Sciatic nerve (tissue), 2 donors: Measurements from ENCODE around the gene ZCRB1. TPM values are rescaled to one million over a fixed set of nuclear protein-coding genes. Genes with fewer than 3 reads are reported as not detected.
"Not testable (repeated sequence)": the region's sequence is repeated elsewhere in the genome, so short reads cannot be mapped to it uniquely, and the experiment has no call there.

Source experiments
- ATAC-seq: fragments of 200-7000 bp; cut with Tn5 transposase; one replicate; pipeline ENCODE4 v1.9.1; 2020; ENCODE audit warnings: mild to moderate bottlenecking, moderate library complexity
- DNase-seq: peaks from one replicate; pipeline ENCODE4 v3.0.0-alpha.2; 2020; ENCODE audit warnings: low spot score
- intact Hi-C: fragments of 100-400 bp; cut with DNase I; formaldehyde crosslinking; loops from one replicate; pipeline ENCODE4 v1.14.2; 2022
- total RNA-seq: library from RNA; stranded (reverse); fragmentation: NEBNext Ultra II Directional; extraction: Animal tissue kit (Norgen Biotek cat#: 25700); gene quantifications from one replicate; pipeline ENCODE4 v1.2.1, GENCODE V29; 2021
- donor health status: DM: no; HTN: no; CAD: no.
- donor health status: DM: no; HTN: no; CAD: no.

The ZCRB1 gene
- total RNA-seq, 1 donor from 2014 or later = 43.1 TPM

DNA sequence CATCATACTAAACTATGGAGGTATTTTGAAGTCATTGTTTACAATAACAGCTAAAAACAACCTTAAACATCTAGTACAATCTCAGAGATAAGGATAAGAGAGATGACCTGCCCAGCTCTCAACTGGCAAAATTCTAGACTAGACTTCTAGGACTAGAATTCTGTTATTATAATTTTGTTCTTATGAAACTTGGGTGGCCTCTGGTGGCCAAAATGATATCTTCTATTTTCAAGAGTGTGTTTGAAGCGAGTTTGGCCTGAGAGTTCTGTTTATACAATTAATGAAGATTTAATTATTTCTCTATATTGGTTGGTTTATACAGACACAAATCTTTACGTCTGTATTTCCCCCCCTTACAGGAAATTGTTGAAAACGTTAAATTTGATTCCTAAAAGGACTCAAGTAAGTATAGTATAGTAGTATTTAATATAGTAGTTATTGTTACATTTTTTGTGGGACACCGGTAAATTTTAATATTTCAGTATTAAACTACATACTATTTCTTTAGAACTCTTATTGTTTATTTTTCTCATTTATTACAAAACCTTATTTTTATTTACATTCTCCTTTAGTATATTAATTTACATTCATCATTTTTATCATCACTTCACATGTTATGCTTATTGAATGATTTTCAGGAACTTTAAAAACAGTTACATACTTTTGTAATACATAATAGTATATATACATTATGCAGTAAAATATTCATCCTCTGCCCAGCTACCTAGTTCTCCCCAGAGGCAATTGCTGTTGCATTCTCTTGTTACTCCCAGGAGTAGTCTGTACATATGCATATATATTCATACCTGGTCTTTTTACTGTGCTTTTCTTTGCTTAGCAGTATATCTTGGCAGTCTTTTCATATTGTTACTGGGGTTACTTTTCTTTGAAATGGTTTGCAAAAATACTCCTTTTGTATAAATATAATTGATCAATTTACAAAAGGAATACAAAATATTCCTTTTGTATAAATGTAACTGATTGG lies 6.7 kb upstream of the ZCRB1 start:
- intact Hi-C loops = no loop called here
- no peak for DNase-seq

GRCh38 chr12:42330097-42330496 lies 4.2 kb upstream of the ZCRB1 start:
- DNase-seq, ATAC-seq, intact Hi-C loops: not testable (repeated sequence)

More for the DNA sequence above, 6.7 kb upstream of the ZCRB1 start:
- ATAC-seq = peak; percentile 67

DNA sequence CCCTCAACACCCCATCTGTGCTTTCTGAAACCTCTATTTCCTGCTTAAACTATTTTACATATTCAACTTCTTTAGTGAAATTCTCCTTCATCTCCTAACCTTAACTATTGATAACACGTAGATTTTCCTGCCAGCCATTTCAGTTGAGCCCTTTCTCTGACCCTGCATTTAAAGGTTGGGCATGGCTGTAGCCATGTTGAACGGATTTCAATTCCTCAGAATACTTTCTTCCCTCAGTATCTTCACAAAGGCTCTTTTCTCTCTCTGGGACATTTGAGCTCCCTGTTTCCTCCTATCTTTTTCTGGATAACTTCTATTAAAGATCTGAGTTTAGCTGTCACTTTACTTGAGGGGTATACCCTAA lies 1.3 kb upstream of the ZCRB1 start:
- intact Hi-C loops = loop anchor here (10.0 kb wide), 1 partner anchor 202 kb away; no protein-coding TSS in a partner anchor
- DNase-seq = no peak
- no peak for ATAC-seq

DNA sequence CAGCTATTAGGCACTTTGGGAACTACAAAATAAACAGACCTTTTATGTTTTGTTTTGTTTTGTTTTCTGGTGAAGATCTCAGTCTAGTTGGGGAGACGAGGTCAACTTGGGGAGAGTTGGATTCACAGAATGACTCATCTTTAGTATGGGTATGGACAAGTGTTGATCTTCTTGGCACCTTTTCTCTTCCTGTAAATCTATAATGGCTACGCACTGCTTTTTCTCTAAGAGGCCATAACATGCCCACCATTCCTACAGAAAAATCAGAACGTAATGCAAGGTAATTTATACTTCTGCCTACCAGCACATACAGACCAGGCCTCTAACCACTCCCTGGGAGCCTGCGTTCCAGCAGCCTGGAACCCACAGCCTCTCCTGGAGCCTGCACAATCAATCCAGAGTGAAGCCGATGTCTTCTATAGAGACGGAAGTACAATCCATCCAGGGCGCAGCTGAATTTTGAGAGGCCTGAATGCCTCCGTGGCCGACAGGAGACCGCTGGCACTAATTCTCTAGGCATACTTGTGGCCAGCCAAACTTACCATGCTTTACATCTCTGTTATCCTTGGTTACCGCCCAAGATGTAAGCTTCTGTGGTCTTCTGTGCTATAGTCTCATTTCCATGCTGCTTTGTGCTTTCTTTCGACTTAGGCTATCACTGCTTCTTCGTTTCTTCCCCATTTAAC lies 790 bp upstream of the ZCRB1 start:
- DNase-seq (no peak), ATAC-seq (peak; percentile 9)
- intact Hi-C loops = loop anchor here (10.0 kb wide), 1 partner anchor 202 kb away; no protein-coding TSS in a partner anchor

- intact Hi-C loops = loop anchor here (10.0 kb wide), 1 partner anchor 200 kb away; no protein-coding TSS in a partner anchor
- no peak for DNase-seq
Measured at GRCh38 chr12:42325326-42325652, 605 bp downstream of the ZCRB1 start.

DNA sequence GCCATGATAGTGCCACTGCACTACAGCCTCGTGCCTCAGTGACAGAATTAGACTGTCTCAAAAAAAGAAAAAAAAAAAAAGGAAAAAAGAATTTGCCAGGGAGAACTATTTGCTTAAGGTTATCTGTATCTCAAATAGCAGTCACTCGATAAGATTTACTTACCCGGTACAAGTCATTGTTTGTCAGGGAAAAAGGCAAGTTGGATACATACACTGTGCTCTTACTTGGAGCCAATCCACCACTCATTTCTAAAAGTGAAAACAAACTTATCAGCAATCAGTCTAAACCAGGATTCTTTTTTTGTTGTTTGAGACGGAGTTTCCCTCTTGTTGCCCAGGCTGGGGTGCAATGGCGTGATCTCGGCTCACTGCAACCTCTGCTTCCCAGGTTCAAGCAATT lies 2.0 kb downstream of the ZCRB1 start:
- intact Hi-C loops = loop anchor here (10.0 kb wide), 1 partner anchor 199 kb away; no protein-coding TSS in a partner anchor
- ATAC-seq = no peak
- DNase-seq = no peak

More at GRCh38 chr12:42325326-42325652, 605 bp downstream of the ZCRB1 start:
- no peak for ATAC-seq

- ATAC-seq = no peak
- no peak for DNase-seq
- intact Hi-C loops = loop anchor here (10.0 kb wide), 1 partner anchor 198 kb away; no protein-coding TSS in a partner anchor
Measured at GRCh38 chr12:42322567-42322966, 3.3 kb downstream of the ZCRB1 start.

DNA sequence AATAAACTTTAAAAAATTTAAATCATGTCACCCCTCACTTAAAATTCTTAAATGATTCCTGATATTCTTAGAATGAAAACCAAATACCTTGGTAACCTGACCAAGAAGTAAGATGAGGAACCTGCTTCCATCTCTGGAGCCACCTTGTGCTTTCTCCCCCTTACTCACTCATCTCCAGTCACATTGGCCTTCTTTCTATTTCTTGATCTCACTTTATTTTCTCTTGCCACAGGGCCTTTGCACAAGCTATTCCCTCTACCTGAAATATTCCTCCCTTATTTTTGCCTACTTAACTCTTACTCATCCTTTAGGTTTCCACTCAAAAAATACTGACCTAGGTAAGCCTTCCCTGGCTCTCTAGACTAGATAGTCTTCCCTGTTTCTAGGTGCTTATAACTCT lies 5.1 kb downstream of the ZCRB1 start:
- ATAC-seq = no peak
- intact Hi-C loops = loop anchor here (10.0 kb wide), 1 partner anchor 196 kb away; no protein-coding TSS in a partner anchor
- DNase-seq = no peak

DNA sequence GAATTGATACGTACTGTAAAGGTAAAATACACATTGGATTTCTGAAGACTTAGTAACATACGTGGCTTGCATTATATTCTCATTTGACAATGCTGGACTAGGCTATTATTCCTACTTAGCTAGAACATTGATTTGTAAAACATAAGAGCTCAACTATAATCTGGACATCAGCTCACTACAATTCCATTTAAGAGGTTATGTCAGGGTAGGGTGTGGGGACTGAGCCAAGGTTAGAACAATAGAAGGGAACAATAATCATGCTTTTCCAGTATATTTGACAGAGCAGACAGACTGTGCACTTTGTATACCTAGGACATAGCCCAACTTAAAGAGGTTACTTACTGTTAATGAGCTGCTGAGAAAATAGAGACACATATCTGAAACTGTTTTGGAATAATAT lies 10.8 kb downstream of the ZCRB1 start:
- no peak for DNase-seq
- ATAC-seq = no peak
- intact Hi-C loops = no loop called here

DNA sequence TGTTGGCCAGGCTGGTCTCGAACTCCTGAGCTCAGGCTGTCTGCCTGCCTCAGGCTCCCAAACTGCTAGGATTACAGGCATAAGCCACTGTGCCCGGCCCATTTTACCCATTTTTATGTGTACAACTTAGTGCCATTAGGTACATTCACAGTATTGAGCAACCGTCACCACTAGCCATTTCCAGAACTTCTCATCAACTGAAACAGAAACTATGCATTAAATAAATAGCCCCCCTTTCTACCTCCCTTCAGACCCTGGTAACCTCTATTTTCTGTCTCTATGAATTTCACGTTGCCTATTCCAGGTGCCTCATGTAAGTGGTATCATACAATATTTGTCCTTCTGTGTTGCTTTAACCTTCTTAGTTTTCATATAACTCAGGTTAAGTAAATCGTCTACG lies 15.9 kb downstream of the ZCRB1 start:
- intact Hi-C loops = no loop called here
- no peak for DNase-seq
- no peak for ATAC-seq

DNA sequence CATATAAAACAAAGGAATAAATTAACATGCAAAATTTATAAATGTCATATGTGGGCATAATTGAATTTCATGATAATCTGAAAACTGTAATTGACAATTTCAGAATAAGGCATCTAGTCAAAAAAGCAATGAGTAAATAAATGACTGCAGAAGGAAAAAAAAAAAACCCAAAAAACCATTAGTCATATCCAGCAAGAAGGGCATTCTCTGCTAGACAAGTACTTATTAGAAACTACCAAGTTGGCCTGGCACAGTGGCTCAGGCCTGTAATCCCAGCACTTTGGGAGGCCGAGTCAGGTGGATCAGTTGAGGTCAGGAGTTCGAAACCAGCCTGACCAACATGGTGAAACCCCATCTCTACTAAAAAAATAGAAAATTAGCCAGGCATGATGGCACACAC lies 17.5 kb downstream of the ZCRB1 start:
- DNase-seq (no peak), ATAC-seq (no peak)
- intact Hi-C loops = no loop called here

DNA sequence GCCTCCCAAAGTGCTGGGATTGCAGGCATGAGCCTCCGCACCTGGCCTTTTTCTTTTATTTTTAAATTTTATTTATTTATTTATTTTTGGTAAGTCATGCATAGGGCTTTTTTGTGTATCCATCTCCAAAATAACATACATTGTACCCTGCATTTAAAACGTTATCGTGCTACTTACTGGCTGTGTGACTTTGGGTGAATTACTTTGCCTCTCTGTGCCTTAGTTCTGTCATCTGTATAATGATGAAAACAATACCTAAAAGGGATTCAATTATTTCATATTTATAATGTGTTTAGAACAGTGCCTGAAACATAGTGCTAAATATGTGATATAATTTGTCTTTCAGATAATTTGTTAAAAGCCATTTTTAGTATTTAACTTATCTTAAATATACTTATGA lies 19.6 kb downstream of the ZCRB1 start:
- intact Hi-C loops = no loop called here
- DNase-seq (no peak), ATAC-seq (no peak)

DNA sequence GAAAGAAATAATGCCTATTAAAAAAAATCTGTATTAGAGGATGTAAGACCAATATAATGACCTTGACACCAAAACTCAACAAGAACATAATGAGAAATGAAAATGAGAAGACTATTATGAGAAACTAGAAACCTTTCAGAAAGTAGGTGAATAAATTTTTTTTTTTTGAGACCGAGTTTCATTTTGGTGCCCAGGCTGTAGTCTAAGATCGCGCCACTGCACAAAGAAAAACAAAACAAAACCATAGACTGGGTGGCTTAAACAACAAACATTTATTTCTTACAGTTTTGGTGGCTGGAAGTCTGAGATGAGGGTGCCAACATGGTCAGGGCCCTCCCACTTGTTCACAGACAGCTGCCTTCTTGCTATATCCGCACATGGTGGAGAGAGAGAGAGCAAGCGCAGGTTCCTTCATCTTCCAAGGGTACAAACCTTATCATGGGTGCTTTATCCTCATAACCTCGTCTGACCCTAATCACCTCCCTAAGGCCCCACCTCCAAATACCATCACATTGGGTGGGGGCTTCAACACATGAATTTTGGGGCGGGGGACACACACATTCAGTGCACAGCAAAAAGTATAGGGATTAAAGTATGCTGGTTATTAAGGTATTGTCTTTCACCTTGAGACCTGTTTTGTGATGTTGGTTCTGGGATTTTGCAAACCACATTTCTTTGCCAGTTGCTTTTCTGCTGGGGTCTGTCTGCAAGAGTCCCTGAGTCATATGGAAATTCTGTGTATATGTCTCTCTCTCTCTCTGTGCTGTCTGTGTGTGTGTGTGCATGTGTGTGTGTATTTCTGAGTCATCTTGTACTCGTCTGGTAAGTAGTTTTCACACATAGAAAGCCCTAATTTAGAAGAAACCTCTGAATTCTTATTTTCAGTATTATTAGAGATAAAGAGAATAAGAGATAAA lies 26.2 kb downstream of the ZCRB1 start:
- intact Hi-C loops = no loop called here
- DNase-seq = no peak
- no peak for ATAC-seq

DNA sequence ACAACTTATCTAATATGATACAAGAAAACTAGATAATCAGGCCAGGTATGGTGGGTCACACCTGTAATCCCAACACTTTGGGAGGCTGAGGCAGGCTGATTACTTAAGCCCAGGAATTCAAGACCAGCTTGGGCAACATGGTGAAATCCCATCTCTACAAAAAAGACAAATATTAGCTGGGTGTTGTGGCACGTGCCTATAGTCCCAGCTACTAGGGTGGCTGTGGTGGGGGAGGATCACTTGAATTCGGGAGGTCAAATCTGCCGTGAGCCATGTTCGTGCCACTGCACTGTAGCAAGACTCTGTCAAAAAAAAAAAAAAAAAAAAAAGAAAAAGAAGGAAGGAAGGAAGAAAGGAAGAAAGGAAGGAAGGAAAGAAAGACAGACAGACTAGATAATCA lies 27.0 kb downstream of the ZCRB1 start:
- intact Hi-C loops = no loop called here

DNA sequence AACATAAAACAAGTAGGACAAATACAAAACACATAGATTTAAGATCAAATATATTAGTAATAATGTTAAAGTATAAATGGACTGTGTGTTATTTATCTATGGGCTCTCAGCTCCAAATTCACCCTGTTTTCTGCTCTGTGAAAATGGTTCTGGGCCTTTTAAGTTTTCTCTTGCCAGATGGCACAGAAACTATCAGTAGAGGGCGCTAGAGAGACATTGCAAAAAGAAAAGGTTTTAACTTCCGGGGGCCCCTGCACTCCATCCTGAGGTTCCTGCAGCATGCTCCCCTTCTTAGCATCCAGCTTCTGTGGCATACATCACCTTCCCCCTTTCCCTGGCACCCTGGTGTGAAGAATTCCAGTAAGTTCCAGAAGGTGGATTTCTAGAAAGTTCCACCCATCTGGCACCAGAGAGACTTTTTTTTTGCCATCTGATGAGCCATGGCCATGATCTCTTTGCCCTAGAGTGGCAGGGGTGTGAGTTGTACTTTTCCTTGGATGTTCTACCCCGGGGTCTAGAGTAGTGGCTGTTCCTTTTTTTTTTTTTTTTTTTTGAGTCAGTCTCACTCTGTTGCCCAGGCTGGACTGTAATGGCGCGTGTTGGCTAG lies 29.3 kb downstream of the ZCRB1 start:
- DNase-seq (no peak), ATAC-seq (no peak)
- intact Hi-C loops = no loop called here

More for the DNA sequence above, 27.0 kb downstream of the ZCRB1 start:
- DNase-seq = no peak
- no peak for ATAC-seq

DNA sequence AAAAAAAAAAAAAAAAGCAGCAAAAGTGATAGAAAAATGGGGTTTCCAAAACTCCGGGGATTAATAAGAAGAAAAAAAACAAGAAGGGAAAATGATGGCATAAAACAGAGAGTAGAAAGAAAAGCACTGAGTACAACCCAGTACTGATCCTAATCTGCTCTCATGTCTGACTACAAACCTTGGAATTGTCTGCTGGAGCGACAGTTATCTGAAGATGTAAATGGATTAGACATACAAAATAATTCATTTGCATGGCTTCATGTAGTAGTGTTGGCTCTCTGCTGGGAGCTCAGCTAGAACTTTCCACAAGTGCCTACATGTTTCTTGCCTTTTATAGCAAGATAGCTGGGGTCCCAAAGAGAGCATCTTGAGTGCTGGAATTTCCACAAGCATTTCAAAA lies 34.2 kb downstream of the ZCRB1 start:
- intact Hi-C loops = no loop called here
- DNase-seq = no peak

DNA sequence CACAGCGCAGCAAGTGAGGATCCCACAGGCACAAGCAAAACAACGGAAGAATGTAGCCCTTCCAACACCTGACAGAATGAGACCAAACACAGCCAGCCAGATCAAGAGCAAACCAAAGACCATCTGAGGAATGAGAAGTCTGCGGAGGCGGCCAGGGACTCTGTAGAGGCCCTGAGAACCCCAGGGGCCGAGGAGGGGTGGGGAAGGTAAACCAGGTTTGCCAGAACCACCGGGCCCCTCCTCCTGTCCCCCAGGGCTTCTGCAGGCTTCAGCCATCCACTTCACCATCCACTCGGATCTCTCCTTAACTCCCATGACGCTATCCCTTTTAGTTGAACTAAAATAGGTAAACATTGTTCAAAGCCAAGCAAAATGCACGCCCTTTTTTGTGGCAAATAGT lies 37.4 kb downstream of the ZCRB1 start:
- intact Hi-C loops = no loop called here
- no peak for ATAC-seq

More for the DNA sequence above, 34.2 kb downstream of the ZCRB1 start:
- ATAC-seq = no peak

DNA sequence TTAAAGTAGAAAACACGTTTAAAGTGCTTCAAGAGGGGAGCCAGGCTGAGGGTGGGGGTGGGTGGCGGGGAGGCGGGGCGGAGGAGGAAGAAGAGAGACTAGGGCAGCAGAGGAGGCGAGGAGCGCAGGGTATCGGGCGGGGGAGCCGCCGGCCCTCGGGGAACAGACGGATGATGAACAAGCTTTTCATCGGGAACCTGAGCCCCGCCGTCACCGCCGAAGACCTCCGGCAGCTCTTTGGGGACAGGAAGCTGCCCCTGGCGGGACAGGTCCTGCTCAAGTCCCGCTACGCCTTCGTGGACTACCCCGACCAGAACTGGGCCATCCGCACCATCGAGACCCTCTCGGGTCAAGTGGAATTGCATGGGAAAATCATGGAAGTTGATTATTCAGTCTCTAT lies 39.2 kb downstream of the ZCRB1 start:
- ATAC-seq (no peak), DNase-seq (no peak)
- intact Hi-C loops = no loop called here

More for the DNA sequence above, 37.4 kb downstream of the ZCRB1 start:
- no peak for DNase-seq
